ENCODE measurements around the gene COL6A2. TPM values are rescaled to one million over a fixed set of nuclear protein-coding genes. Genes with fewer than 3 reads are reported as not detected.

Gene COL6A2
- total and polyA plus RNA-seq, 8 donors: 362 to 647 (median 447) TPM

- peaks cover 0 to 52% of the 10 kb centered on the region in 2 donors for H3K27me3 ChIP-seq
- H3K4me1 ChIP-seq: no peaks in the 10 kb centered on the region
- no peak for ATAC-seq
- DNase-seq: peak in 2 of 4 donors; percentile 25 to 73
- no peaks in the 10 kb centered on the region for H3K36me3 ChIP-seq
- no peak overlapping the region for H3K27ac ChIP-seq
- intact Hi-C loops (cut with DNase I): no loop called here
- TF ChIP-seq CTCF (IDR thresholded peaks at IDR 0.05): no peak
- no peak overlapping the region for H3K4me3 ChIP-seq
- no peaks in the 10 kb centered on the region for H3K9me3 ChIP-seq
Measured at GRCh38 chr21:46081862-46082712, 15.8 kb upstream of the COL6A2 start.

GRCh38 chr21:46082713-46082962 is 15.3 kb upstream of the COL6A2 start:
- intact Hi-C loops (cut with DNase I): no loop called here
- ATAC-seq (no peak), DNase-seq (peak in 1 of 4 donors; percentile 30)
- no peak overlapping the region for H3K4me3 ChIP-seq
- H3K9me3 ChIP-seq: peaks cover 0 to 5% of the 10 kb centered on the region in 2 donors
- TF ChIP-seq CTCF (IDR thresholded peaks at IDR 0.05): no peak
- no peaks in the 10 kb centered on the region for H3K4me1 ChIP-seq
- no peaks in the 10 kb centered on the region for H3K36me3 ChIP-seq
- peaks cover 0 to 52% of the 10 kb centered on the region in 2 donors for H3K27me3 ChIP-seq
- no peak overlapping the region for H3K27ac ChIP-seq

GRCh38 chr21:46082963-46083790 is 14.7 kb upstream of the COL6A2 start:
- H3K36me3 ChIP-seq: no peaks in the 10 kb centered on the region
- H3K4me1 ChIP-seq: no peaks in the 10 kb centered on the region
- peaks cover 0 to 49% of the 10 kb centered on the region in 2 donors for H3K27me3 ChIP-seq
- DNase-seq: peak in 3 of 4 donors; percentile 30 to 71 (median 42)
- H3K4me3 ChIP-seq: no peak overlapping the region
- TF ChIP-seq CTCF (IDR thresholded peaks at IDR 0.05): no peak
- intact Hi-C loops (cut with DNase I): no loop called here
- H3K9me3 ChIP-seq: peaks cover 0 to 9% of the 10 kb centered on the region in 2 donors
- no peak overlapping the region for H3K27ac ChIP-seq
- ATAC-seq: no peak

- Histone ChIP-seq H3K9me3 (peaks cover 0 to 13% of the 10 kb centered on the region in 2 donors), H3K4me3 (no peak overlapping the region), H3K27ac (no peak overlapping the region), H3K36me3 (no peaks in the 10 kb centered on the region), H3K4me1 (no peaks in the 10 kb centered on the region), H3K27me3 (peaks cover 0 to 49% of the 10 kb centered on the region in 2 donors)
- no peak for TF ChIP-seq CTCF (IDR thresholded peaks at IDR 0.05)
- ATAC-seq (no peak), DNase-seq (peak in 2 of 4 donors; percentile 27 to 73)
- intact Hi-C loops (cut with DNase I): no loop called here
Measured at GRCh38 chr21:46083791-46084561, 13.9 kb upstream of the COL6A2 start.
